ENCODE measurements around the gene WDR46.
A peak's percentile ranks its signal among the peaks of the same experiment; 100 is the strongest.

WDR46 gene

GRCh38 chr6:33273129-33273923 is 15.7 kb downstream of the WDR46 start:
- POLR2A ChIA-PET, result interaction anchor here (0.6 to 3.1 kb wide), 6 partner anchors 17 to 124 kb away, joined by 4 to 65 read pairs (median 16); partner anchors contain the start of genes PFDN6, RGL2, TAPBP and WDR46
- H3K4me1 ChIP-seq (ENCODE audit: control insufficient read depth, insufficient read depth, low read length), result peaks cover 27% of the 10 kb centered on the region
- TF ChIP-seq ZNF514 (tag by site-specific recombination; IDR thresholded peaks at IDR 0.05) (no peak), KLF9 (tag by site-specific recombination; IDR thresholded peaks at IDR 0.05; ENCODE audit: low read depth) (0 out of 2 replicates have a peak, but pooled peaks have one; percentile 24), SP7 (tag by site-specific recombination; IDR thresholded peaks at IDR 0.05) (peak; percentile 52; the same call in 1 of the 2 replicates), ZNF37A (tag by site-specific recombination; IDR thresholded peaks at IDR 0.05) (no peak)
- CTCF ChIA-PET, result interaction anchor here (2.8 kb wide), 1 partner anchor 23 kb away, joined by 8 read pairs; no protein-coding TSS in a partner anchor
- H3K4me3 ChIP-seq (ENCODE audit: low read depth, low read length), result peak overlapping the region; percentile 77
- peak overlapping the region; percentile 99 for H3K27ac ChIP-seq (ENCODE audit: extremely low read depth, low read depth, low read length)
- H3K36me3 ChIP-seq (ENCODE audit: control insufficient read depth in 2 of 2, insufficient read depth in 1 of 2, low read length in 2 of 2), result peaks cover 23 to 71% of the 10 kb centered on the region in 2 experiments
- H3K9me3 ChIP-seq (ENCODE audit: control insufficient read depth, insufficient read depth, low read depth, low read length), result no peaks in the 10 kb centered on the region

- 0 out of 2 replicates have a peak, but pooled peaks have one; percentile 19 for TF ChIP-seq IKZF3 (tag by site-specific recombination; IDR thresholded peaks at IDR 0.05)
- TF ChIP-seq ZSCAN5A (tag by site-specific recombination; IDR thresholded peaks at IDR 0.05), result 0 out of 2 replicates have a peak, but pooled peaks have one; percentile 6
- TF ChIP-seq KLF7 (tag by site-specific recombination; IDR thresholded peaks at IDR 0.05; ENCODE audit: borderline replicate concordance), result peak; percentile 16; the same call in 1 of the 2 replicates
- no peak for TF ChIP-seq MZF1 (tag by site-specific recombination; IDR thresholded peaks at IDR 0.05; ENCODE audit: borderline replicate concordance)
- Histone ChIP-seq H3K4me3 (ENCODE audit: low read depth, low read length) (peak overlapping the region; percentile 77), H3K9me3 (ENCODE audit: control insufficient read depth, insufficient read depth, low read depth, low read length) (no peaks in the 10 kb centered on the region), H3K27ac (ENCODE audit: extremely low read depth, low read depth, low read length) (peak overlapping the region; percentile 99), H3K4me1 (ENCODE audit: control insufficient read depth, insufficient read depth, low read length) (peaks cover 27% of the 10 kb centered on the region), H3K36me3 (ENCODE audit: control insufficient read depth in 2 of 2, insufficient read depth in 1 of 2, low read length in 2 of 2) (peaks cover 28 to 73% of the 10 kb centered on the region in 2 experiments)
- CTCF ChIA-PET, result interaction anchor here (0.6 to 2.8 kb wide), 6 partner anchors 9 to 111 kb away, joined by 3 to 8 read pairs (median 3); partner anchors contain the start of genes PFDN6 and WDR46
- POLR2A ChIA-PET, result interaction anchor here (0.6 to 3.1 kb wide), 33 partner anchors 9 to 1082 kb away, joined by 3 to 65 read pairs (median 7); partner anchors contain the start of genes CUTA, HSD17B8, PBX2 and PFDN6
Observed at GRCh38 chr6:33272275-33273128, 16.5 kb downstream of the WDR46 start.

GRCh38 chr6:33271468-33272274 is 17.4 kb downstream of the WDR46 start, which contains the start of the genes RPS18 and VPS52:
TSS of gene RPS18 (plus strand) at chr6:33272075. CDS start at chr6:33272120, 45 bp downstream.
TSS of gene VPS52 (minus strand) at chr6:33271876. CDS start at chr6:33271675, 201 bp downstream.
- Histone ChIP-seq H3K9me3 (ENCODE audit: control insufficient read depth, insufficient read depth, low read depth, low read length) (no peaks in the 10 kb centered on the region), H3K4me3 (ENCODE audit: low read depth, low read length) (peak within 1 kb of the TSS; percentile 77), H3K27ac (ENCODE audit: extremely low read depth, low read depth, low read length) (peak within 1 kb of the TSS; percentile 99), H3K4me1 (ENCODE audit: control insufficient read depth, insufficient read depth, low read length) (peaks cover 27% of the 10 kb centered on the region), H3K36me3 (ENCODE audit: control insufficient read depth in 2 of 2, insufficient read depth in 1 of 2, low read length in 2 of 2) (peaks cover 28 to 79% of the 10 kb centered on the region in 2 experiments)
- ChIA-PET CTCF (interaction anchor here (0.6 to 2.8 kb wide), 14 partner anchors 9 to 287 kb away, joined by 3 to 14 read pairs (median 3); partner anchors contain the start of genes PFDN6 and WDR46), POLR2A (interaction anchor here (0.6 to 3.1 kb wide), 35 partner anchors 9 to 1081 kb away, joined by 3 to 65 read pairs (median 7); partner anchors contain the start of genes CUTA, HSD17B8, PBX2 and PFDN6)
- peak; percentile 87; the same call in 1 of the 2 replicates for TF ChIP-seq ZSCAN5A (tag by site-specific recombination; IDR thresholded peaks at IDR 0.05)
- TF ChIP-seq ZNF513 (tag by site-specific recombination; IDR thresholded peaks at IDR 0.05), result peak; percentile 8; the same call in 1 of the 2 replicates
- TF ChIP-seq ZNF629 (tag by site-specific recombination; IDR thresholded peaks at IDR 0.05), result peak; percentile 91
- peak; percentile 95 for TF ChIP-seq ZNF2 (tag by site-specific recombination; IDR thresholded peaks at IDR 0.05)
- TF ChIP-seq ZNF473 (tag by site-specific recombination; IDR thresholded peaks at IDR 0.05), result no peak
- TF ChIP-seq CTCF (tag by site-specific recombination; IDR thresholded peaks at IDR 0.05), result peak; percentile 49; the same call in 1 of the 2 replicates
- TF ChIP-seq ZNF596 (tag by site-specific recombination; IDR thresholded peaks at IDR 0.05), result peak; percentile 31; the same call in 1 of the 2 replicates
- peak; percentile 43; the same call in 1 of the 2 replicates for TF ChIP-seq ZNF184 (tag by site-specific recombination; IDR thresholded peaks at IDR 0.05)

Data from HEK293 (cell line).